HG03175 (cell line): ENCODE data around the gene MEOX1.
"Not testable (repeated sequence)": the region's sequence is repeated elsewhere in the genome, so short reads cannot be mapped to it uniquely, and the experiment has no call there.

Experiments used
- ATAC-seq: cut with Tn5 transposase; IDR thresholded peaks from one replicate; pipeline ENCODE4 v1.9.1; 2021; ENCODE audit warnings: mild to moderate bottlenecking, moderate library complexity; ENCODE audit not compliant: unreplicated experiment

Gene MEOX1

DNA sequence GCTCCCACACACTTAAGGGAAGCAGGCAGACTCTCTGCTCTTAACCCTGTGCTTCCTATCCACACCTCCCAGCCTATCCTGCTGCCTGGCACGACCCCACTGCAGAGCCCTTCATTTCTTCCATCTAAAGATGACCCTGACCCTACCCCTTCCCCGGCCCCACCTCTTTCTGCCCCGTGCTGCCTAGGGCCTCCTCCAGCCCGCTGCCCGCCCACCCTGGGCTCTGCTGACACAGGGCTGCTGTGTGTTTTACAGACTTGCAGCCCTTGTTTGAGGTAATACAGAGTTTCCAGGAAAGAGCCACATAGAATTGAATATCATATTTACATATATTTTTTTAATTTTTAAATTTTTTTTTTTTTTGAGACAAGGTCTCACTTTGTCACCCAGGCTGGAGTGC, 42.0 kb downstream of the MEOX1 start:
- no peak for ATAC-seq

DNA sequence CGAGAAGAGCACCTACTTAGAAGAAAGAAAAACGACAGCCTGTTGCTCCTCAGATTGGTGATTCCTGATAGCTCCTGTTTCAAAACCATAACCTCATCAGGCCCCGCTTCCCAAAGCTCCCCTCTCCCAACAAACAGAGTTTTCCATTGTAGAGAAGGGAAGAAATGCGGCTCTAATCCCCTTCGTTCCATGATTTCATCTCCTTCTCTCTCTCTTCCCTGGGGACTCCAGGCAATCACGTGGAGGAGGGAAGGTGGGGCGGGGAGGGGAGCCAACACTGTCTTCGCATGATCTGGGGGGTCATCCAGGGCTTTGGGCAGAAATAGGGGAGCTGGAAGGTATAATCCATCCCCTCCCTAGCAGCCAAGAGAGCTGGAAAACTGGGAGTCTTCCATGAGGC, 43.4 kb downstream of the MEOX1 start:
- no peak for ATAC-seq

DNA sequence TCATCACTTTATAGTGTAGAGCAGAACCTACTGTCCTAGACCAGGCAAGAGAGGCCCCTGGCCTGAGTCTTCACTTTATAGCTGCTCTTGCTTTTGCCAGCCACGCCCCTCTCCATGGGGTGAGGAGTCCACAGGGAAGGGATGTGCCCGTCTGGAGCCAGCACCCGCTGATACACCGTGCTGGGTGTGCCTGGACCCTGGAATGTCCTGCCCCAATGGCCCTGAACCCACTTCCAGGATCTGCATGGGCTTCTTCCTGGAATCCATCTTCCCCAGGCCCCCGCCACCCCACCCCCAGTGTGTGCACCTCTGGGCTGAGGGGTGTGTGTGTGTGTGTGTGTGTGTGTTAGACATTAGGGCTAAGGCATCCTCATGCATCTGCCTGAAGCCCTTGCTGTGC, 44.9 kb downstream of the MEOX1 start:
- no peak for ATAC-seq

DNA sequence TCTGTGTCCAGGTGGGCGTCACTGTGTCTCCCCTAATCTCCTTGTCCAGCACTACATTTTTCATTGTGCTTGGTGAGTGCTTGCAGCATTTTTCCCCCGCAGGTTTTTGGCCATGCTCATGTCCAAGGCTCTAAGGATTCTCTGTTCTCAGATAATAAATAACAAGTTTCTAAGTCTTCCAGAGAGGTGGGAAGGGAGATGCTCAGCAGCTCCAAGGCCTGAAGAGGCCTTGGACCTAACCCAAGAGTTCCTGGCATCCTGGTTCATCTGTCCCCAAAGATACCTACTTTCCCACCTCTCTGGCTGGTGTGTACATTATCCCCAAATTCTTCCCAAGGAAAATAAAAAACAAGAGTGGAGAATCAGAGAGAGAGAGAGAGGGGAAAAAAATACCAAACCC, 45.3 kb downstream of the MEOX1 start:
- no peak for ATAC-seq

DNA sequence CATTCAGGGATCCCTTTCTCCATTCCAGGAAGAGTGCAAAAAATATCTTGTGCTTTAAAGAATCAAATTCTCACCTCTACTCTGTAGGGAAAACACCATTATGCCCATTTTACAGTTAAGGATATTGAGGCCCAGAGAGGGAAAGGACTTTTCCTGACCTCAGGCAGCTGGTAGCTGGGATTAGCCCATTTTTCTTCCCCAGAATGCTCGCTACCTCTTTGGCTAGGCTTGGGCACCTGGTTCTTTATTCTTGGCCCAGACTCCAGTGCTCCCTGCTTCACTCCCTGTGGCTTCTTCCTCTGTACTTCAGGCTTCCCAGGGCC, 45.7 kb downstream of the MEOX1 start:
- ATAC-seq = no peak

DNA sequence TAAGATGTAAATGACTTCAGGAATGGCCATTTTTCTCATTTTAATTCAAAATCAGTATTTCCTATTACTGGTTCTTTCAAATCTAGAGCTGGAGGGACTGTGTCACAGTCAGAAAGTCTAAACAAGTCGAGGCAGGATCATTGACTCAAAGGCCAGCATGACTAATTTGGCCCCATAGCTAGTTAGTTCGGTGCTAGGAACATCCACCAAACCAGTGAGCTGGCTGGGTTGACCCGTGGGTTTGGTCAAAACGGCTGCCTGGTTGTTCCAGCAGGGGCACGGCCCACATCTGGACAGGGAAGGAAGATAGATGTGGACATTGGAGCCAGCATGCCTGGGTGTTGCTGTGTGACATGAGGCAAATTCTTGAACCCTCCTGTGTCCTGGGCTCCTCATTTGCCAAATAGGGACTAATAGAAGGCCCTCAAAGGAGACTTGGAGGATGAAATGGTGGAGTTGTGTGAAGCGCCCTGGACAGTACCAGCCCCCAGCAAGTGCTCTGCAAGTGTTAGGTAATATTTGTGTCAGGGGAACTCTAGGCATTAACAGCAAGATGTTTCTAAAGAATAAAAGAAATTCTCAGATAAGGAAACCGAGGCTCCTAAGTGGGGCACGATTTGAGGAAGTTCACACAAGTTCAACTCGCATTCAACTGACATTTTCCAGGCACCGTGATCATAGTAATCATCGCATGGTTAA, 46.2 kb downstream of the MEOX1 start:
- ATAC-seq = no peak

DNA sequence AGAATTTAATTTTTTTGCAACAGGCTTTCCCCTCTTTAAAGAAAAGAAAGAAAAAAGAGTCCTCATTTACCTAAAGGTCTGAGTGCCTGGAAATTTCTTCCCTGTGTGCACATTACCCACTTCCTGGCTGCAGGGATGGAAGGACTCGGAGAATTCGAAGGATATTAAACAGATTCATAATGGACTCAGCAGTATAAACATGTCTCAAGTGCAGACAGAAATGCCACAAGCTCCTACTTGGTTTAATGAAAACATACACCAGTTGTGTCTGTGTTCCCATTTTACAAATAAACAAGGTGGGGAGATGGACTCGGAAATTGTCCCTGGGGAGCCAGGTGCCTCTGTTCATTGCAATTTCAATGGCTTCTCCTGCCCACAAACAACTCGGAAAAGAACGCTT, 47.2 kb downstream of the MEOX1 start:
- ATAC-seq = no peak

DNA sequence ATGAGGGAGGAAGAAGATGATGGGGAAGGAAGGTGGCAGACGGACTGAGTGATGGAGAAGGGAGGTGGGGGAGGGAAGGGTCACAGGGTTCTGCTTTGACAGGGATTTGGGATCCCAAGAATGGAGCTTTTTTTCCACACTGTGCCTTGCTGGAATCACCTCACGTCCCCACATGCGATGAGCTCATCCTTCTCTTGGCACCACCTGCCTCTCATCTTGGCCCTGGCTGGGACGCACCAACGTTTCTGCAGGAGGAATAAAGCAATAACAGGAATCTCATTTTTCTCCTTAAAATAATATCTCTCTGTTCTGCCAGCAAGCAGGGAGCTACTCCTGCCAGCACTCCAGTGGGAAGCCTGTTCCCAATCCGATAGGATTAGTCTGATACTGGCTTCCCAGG, 47.8 kb downstream of the MEOX1 start:
- ATAC-seq = no peak

DNA sequence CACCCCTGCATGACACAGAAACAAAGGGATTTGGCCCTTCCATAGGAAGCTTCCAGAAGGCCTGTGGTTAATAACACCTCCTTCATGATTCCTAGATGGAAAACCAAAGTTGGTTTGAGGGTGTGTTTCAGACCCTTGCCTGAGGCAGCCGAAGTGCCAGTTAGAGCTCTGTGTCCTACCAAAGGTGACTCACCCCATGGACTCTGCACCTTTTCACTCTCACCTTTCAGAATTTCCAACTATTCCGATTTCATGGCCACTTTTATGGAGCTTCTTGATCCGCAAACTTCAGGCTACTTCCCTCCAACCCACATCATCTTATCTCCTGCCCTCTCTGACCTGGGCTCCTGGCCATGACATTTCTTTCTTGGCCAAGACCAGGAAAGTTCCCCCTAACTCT, 49.2 kb downstream of the MEOX1 start:
- no peak for ATAC-seq

DNA sequence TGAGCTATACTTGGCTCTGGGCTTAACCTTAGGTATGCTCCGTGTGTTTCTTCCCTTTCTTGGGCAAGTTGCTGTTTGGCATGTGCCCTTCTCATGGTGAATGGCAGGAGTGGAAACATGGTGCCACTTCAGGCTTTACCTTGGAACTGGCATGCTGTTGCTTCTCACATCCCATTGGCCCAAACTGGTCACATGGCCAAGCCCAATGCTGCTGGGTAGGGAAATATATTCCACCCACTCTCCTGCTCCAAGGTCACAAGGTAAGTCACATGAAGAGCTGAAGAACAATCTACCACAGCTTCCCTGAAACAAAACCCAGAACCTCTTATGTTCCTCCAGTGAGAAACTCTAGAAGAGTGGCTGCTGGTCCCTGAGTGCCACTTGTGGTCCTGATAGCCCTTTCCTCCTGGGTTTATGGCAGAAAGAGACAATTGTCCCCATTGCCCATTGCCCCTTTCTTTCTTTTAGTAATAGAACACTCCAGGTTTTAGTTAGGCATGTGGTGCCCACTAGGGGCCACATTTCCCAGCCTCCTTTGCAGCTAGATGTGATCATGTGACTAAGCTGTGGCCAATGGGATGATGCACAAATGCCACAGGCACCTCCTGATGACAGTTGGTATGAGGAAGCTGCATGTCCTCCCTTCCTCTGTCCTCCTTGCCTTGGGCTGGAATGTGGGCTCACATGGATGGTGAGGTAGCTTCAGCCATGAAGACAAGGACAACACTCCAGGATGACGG, 50.3 kb downstream of the MEOX1 start:
- ATAC-seq = no peak

DNA sequence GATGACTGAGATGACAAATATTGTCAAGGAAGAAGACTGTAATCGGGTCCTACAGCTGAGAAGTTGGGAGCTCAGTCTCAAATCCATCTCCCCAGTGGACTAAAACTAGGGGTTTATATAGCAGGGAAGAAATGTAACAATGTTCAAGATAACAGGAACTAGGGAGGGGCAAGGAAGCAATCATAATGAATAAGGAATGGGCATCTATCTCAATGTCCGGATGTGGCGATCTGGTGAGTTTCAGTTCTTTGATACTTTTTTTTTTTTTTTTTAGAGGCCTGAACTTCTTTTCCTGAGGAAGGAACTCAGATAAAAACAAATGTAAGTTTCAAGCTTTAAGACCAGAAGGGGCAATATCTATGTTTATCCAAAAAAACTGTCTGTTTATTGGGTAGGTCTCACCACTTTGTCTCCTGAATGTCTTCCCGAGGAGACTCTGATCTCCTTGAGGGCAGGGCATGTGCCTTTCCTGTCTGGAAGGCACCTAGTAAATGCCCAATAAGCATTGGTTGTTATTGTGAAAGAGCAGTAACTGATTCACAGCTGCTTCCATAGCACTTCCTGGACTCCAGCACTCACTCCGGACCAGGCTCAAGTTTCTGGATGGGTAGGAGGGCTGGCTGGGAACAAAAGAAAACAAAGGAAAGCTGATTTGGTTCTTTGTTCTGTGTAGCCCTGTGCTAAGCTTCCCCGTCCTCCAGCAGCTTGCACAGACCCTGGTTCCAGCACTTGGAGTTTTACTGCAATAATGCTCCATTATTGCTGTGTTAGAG, 51.9 kb downstream of the MEOX1 start:
- no peak for ATAC-seq

DNA sequence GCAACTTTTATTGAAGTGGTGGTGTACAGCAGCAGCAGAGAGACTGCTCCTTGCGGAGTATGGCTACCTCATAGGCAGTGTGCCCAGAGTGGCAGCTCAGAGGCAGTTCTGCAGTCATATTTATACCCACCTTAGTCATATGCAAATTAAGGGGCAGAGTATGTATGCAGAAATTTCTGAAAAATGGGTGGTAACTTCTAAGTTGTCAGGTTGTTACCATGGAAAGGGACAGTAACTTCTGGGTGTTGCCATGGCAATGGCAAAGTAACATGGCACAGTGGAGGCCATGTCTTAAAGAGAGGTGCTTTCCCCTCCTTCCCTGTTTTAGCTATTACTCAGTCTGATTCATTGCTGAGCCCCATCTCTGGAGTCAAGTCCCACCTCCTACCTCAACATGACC, 53.4 kb downstream of the MEOX1 start:
- no peak for ATAC-seq

DNA sequence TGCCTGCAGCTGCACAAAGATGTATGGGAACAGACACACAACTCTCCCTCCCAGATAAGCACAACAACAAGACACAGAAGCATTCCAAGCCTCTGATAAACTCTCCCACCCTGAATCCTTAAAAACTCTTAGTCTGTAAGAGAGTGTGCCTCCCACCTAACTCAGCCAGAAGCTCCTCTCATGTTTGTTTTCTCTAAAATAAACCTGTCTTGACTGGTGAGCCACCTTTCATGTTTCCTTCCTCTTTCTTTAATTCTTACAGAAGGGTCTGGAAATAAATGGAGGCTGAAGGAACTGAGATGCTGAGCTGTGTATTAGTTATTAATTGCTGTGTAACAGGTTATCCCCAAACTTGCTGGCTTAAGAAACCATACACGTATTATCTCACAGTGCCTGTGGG, 57.2 kb downstream of the MEOX1 start:
- no peak for ATAC-seq

DNA sequence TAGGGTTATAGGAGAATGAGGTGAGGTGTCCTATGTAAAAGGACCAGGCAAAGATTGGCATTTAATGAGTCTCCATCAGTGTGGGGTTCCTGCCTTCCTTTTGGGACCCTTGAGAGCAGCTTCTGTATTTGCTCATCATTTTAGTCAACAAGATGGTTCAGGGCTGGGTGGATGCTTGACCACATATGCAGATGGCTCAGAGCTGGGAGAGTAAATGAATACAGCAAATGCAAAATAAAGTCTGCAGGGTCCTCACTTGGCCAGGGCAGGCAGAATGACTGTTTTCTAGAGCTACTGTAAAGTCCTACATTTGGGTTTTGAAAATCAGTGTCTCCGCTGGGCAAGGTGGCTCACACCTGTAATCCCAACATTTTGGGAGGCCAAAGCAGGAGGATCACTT, 58.4 kb downstream of the MEOX1 start:
- ATAC-seq = no peak

DNA sequence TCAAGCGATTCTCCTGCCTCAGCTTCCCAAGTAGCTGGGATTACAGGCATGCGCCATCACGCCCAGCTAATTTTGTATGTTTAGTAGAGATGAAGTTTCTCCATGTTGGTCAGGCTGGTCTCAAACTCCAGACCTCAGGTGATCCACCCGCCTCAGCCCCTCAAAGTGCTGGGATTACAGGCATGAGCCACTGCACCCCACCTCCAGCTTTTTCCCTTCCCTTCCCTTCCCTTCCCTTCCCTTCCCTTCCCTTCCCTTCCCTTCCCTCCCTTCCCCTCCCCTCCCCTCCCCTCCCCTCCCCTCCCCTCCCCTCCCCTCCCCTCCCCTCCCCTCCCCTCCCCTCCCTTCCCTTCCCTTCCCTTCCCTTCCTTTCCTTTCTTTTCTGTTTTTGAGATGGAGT, 59.2 kb downstream of the MEOX1 start:
- not testable (repeated sequence) for ATAC-seq

DNA sequence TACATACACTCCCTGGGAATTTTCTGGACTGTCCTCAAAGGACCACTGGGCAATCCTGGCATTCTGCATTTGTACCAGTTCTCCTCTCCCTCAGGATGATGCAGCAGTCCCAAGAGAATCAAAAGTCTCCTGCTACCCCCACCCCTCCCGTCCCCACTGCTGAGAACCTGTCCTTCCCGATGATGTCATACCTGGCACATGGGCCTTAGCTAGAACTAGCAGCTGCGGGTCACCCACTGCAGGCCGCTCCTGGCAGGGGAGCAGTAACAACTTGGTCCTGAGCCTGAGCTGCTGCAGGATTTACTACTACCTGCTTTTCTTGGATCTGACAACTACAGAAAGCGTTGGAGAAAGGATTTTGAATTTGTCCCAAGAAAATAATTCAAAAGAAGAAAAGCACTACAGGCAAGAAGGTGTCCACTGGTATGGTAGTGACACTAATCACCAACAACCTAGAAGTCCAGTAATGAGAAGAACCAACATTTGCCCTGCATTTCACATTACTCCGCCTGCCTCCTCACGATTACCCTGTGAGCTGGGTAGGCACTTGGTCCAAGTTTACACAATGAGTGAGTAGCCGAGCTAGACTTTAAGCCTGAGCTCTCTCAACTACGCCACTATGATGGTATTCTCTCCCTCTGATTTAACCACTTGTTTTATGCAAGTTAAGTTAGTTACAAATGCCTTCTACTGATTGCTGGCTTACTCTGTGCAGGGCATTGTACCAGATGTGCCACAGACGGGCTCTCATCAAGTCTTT, 60.3 kb downstream of the MEOX1 start:
- ATAC-seq = no peak

DNA sequence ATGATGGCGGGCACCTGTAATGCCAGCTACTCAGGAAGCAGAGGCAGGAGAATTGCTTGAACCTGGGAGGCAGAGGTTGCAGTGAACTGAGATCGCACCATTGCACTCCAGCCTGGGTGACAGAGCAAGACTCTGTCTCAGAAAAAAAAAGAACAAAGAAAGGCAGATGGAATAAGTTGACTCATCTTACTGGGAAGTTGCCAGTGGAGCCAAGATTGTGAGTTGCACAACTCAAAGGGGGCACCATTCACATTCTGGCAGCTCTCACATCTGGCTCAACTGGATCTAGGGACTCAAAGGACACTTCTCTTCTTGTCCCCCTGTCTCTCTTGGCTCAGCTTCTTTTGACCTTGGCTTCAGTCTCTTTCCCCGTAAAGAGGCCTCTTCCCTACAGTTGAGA, 61.9 kb downstream of the MEOX1 start:
- ATAC-seq = no peak

DNA sequence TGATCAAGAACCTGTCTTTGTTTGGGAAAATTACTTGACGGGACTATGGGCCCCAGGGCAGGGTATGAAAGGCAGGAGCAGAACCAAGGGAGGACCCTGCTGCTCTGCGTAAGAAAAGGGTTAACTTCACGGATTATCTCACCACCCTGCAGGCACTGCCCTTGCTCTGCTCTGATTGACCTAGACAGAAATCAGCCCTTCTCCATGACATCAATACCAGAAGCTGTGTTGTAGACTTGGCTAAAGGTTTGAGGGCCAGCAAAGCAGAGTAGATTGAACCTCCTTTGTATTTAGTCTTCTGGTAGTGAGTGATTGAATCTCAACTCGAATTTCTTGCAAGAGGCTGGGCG, 62.7 kb downstream of the MEOX1 start:
- ATAC-seq = no peak

DNA sequence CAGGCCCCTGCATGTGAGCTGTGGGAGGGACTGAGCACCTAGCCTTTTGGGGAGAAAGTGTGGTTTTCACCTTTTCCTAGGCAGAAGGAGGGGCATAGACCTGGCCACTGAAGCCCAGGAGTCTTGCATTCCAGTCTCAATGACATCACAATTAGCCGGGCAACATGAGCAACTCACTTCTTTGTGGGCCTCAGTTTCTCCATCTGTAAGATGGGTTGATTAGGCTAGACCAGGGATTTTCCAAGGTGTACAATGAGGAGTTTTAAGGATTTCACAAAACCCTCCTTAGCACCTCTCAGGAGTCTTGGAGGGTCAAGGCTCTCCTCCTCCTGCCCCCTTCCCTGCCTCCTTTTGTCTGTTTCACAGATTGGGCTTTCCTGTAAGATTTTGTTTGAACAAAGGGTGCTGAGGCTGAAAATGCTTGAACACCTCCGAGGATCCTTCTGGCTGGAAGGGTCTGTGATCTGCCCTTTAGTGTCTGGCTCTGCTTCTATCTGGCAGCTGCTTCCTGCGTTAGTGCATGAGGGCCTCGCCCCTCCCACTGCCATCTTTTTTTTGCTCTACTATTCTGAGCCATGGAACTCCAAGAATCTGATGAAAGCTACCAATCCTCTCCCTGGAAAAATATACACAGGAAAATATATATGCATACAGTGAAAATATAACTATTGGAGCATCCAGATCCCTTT, 63.2 kb downstream of the MEOX1 start:
- no peak for ATAC-seq

DNA sequence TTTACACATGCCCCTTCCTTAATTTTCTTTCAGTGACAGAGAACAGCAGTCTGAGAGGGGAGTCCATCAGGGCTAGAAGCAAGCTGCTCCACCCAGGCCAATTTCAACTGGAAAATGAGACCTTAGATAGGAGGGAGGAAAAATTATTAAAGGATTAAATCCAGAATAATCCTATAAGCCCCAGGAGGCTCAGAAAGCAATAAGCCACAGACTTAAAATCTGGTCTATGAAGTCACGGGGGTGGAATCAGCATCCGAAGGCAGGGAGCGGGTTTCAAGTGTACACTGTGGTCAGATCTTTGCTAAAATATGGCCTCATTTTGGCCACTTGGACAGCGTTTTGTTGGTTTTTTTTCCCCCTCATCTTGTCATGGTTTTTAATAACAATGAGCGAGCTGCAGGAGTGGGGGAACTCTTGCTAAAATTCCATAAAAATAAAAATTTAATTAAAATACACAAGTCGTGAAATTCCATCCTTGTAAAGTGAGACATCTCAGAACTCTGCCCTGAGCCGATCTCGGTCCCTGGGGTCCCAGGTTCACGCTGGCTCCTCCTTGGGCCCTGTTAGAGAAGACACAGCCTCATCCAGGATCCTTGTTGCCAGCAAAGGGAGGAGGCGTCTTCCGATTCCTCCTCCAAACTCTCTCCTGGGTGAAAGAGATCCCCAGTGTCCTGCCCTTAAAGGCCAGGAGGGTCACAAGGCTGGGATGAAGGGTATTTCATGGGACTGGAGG, 63.9 kb downstream of the MEOX1 start:
- no peak for ATAC-seq
